ENCODE measurements around the gene MARK1. TPM values are rescaled to one million over a fixed set of nuclear protein-coding genes. Genes with fewer than 3 reads are reported as not detected.

MARK1 gene
- total RNA-seq, 2 experiments from 2014 or later: not detected

- Histone ChIP-seq H3K4me1 (ENCODE audit: insufficient read depth, low read length, poor library complexity, severe bottlenecking) (no peaks in the 10 kb centered on the region), H3K9me2 (ENCODE audit: insufficient read depth, low read length) (no peaks in the 10 kb centered on the region), H3K4me2 (ENCODE audit: low read length) (no peak overlapping the region), H3K36me3 (ENCODE audit: insufficient read depth, low read length) (no peaks in the 10 kb centered on the region), H2AFZ (ENCODE audit: low read length) (no peak overlapping the region), H4K20me1 (ENCODE audit: insufficient read depth, low read length) (no peaks in the 10 kb centered on the region), H3K79me2 (ENCODE audit: insufficient read depth, low read depth, low read length) (no peaks in the 10 kb centered on the region), H3K27ac (ENCODE audit: low read depth, low read length, poor library complexity, severe bottlenecking) (no peak overlapping the region), H3K4me3 (ENCODE audit: low read depth, low read length, poor library complexity, severe bottlenecking) (no peak overlapping the region), H3K9me3 (ENCODE audit: low read length) (no peaks in the 10 kb centered on the region)
- DNase-seq (ENCODE audit: low spot score): no peak
- CTCF ChIA-PET (ENCODE audit: unreplicated experiment): no interaction called here
- TF ChIP-seq EZH2phosphoT487 (IDR thresholded peaks at IDR 0.05; ENCODE audit: borderline replicate concordance, low read depth, low read length) (no peak), CTCF (conservative IDR thresholded peaks at IDR 0.05; ENCODE audit: low read length) (no peak)
- no TSS peak for BruUV-seq (replicated peaks)
- intact Hi-C loops (cut with micrococcal nuclease; ENCODE audit: unreplicated experiment): no loop called here
- POLR2A ChIA-PET: no interaction called here
Measured at GRCh38 chr1:220511179-220511578, 16.8 kb upstream of the MARK1 start.

GRCh38 chr1:220511785-220512184, 16.2 kb upstream of the MARK1 start:
- H3K9me3 ChIP-seq (ENCODE audit: low read length): no peaks in the 10 kb centered on the region
- no peaks in the 10 kb centered on the region for H3K79me2 ChIP-seq (ENCODE audit: insufficient read depth, low read depth, low read length)
- no peak for DNase-seq (ENCODE audit: low spot score)
- no peaks in the 10 kb centered on the region for H4K20me1 ChIP-seq (ENCODE audit: insufficient read depth, low read length)
- intact Hi-C loops (cut with micrococcal nuclease; ENCODE audit: unreplicated experiment): no loop called here
- no peak overlapping the region for H2AFZ ChIP-seq (ENCODE audit: low read length)
- no peaks in the 10 kb centered on the region for H3K36me3 ChIP-seq (ENCODE audit: insufficient read depth, low read length)
- H3K4me2 ChIP-seq (ENCODE audit: low read length): no peak overlapping the region
- CTCF ChIA-PET (ENCODE audit: unreplicated experiment): no interaction called here
- POLR2A ChIA-PET: no interaction called here
- no peaks in the 10 kb centered on the region for H3K4me1 ChIP-seq (ENCODE audit: insufficient read depth, low read length, poor library complexity, severe bottlenecking)
- no TSS peak for BruUV-seq (replicated peaks)
- TF ChIP-seq CTCF (conservative IDR thresholded peaks at IDR 0.05; ENCODE audit: low read length): no peak
- no peak for TF ChIP-seq EZH2phosphoT487 (IDR thresholded peaks at IDR 0.05; ENCODE audit: borderline replicate concordance, low read depth, low read length)
- H3K9me2 ChIP-seq (ENCODE audit: insufficient read depth, low read length): no peaks in the 10 kb centered on the region
- no peak overlapping the region for H3K4me3 ChIP-seq (ENCODE audit: low read depth, low read length, poor library complexity, severe bottlenecking)
- no peak overlapping the region for H3K27ac ChIP-seq (ENCODE audit: low read depth, low read length, poor library complexity, severe bottlenecking)

- H3K27ac ChIP-seq (ENCODE audit: low read depth, low read length, poor library complexity, severe bottlenecking): no peak overlapping the region
- H3K9me2 ChIP-seq (ENCODE audit: insufficient read depth, low read length): no peaks in the 10 kb centered on the region
- H3K4me3 ChIP-seq (ENCODE audit: low read depth, low read length, poor library complexity, severe bottlenecking): no peak overlapping the region
- TF ChIP-seq EZH2phosphoT487 (IDR thresholded peaks at IDR 0.05; ENCODE audit: borderline replicate concordance, low read depth, low read length) (no peak), CTCF (conservative IDR thresholded peaks at IDR 0.05; ENCODE audit: low read length) (no peak)
- ChIA-PET CTCF (ENCODE audit: unreplicated experiment) (no interaction called here), POLR2A (no interaction called here)
- no peak overlapping the region for H3K4me2 ChIP-seq (ENCODE audit: low read length)
- BruUV-seq (replicated peaks): no TSS peak
- no peaks in the 10 kb centered on the region for H4K20me1 ChIP-seq (ENCODE audit: insufficient read depth, low read length)
- no peaks in the 10 kb centered on the region for H3K79me2 ChIP-seq (ENCODE audit: insufficient read depth, low read depth, low read length)
- DNase-seq (ENCODE audit: low spot score): no peak
- no peak overlapping the region for H2AFZ ChIP-seq (ENCODE audit: low read length)
- no peaks in the 10 kb centered on the region for H3K9me3 ChIP-seq (ENCODE audit: low read length)
- intact Hi-C loops (cut with micrococcal nuclease; ENCODE audit: unreplicated experiment): no loop called here
- H3K4me1 ChIP-seq (ENCODE audit: insufficient read depth, low read length, poor library complexity, severe bottlenecking): no peaks in the 10 kb centered on the region
- no peaks in the 10 kb centered on the region for H3K36me3 ChIP-seq (ENCODE audit: insufficient read depth, low read length)
Measured at GRCh38 chr1:220513834-220514233, 14.1 kb upstream of the MARK1 start.
